Stimulated activated CD4-positive, alpha-beta T cell treated with anti-CD3 and anti-CD28 coated beads, Interleukin-1b, Interleukin-23, amount 100 ng/mL, for 1 hour (primary cell): ENCODE results near the gene CDK17.
A peak's percentile ranks its signal among the peaks of the same experiment; 100 is the strongest.
"Not testable (repeated sequence)": the region's sequence is repeated elsewhere in the genome, so short reads cannot be mapped to it uniquely, and the experiment has no call there.

Experiments
- DNase-seq, 2 donors: peaks; one replicate each; pipeline ENCODE4 v3.0.0-alpha.2; 2020; ENCODE audit warnings: low read depth in 2 of 2

Gene CDK17

GRCh38 chr12:96399919-96400630, at the start of gene CDK17:
Gene CDK17 (minus strand): TSS chr12:96400439. CDS start chr12:96334836, 65,603 bp downstream.
- peak; percentile 74 to 78 for DNase-seq

GRCh38 chr12:96448300-96448699, 48.1 kb upstream of the CDK17 start:
- no peak for DNase-seq

GRCh38 chr12:96447256-96447655, 47.0 kb upstream of the CDK17 start:
- no peak for DNase-seq

- DNase-seq = peak in 1 of 2 donors; percentile 32
Observed at GRCh38 chr12:96445691-96446583, 45.7 kb upstream of the CDK17 start.

GRCh38 chr12:96444399-96444798, 44.2 kb upstream of the CDK17 start:
- no peak for DNase-seq

GRCh38 chr12:96442906-96443305, 42.7 kb upstream of the CDK17 start:
- DNase-seq = no peak

- DNase-seq = no peak
Observed at GRCh38 chr12:96441816-96442215, 41.6 kb upstream of the CDK17 start.

- DNase-seq = no peak
Observed at GRCh38 chr12:96438330-96438729, 38.1 kb upstream of the CDK17 start.

GRCh38 chr12:96437171-96437445, 36.9 kb upstream of the CDK17 start:
- DNase-seq = no peak

- no peak for DNase-seq
Observed at GRCh38 chr12:96436366-96437170, 36.3 kb upstream of the CDK17 start.

GRCh38 chr12:96434107-96434506, 33.9 kb upstream of the CDK17 start:
- DNase-seq = peak in 1 of 2 donors; percentile 34

GRCh38 chr12:96432496-96433321, 32.5 kb upstream of the CDK17 start:
- not testable (repeated sequence) for DNase-seq

GRCh38 chr12:96431067-96431466, 30.8 kb upstream of the CDK17 start:
- no peak for DNase-seq

GRCh38 chr12:96427269-96427729, 27.1 kb upstream of the CDK17 start:
- no peak for DNase-seq

GRCh38 chr12:96425951-96426350, 25.7 kb upstream of the CDK17 start:
- no peak for DNase-seq

GRCh38 chr12:96425321-96425720, 25.1 kb upstream of the CDK17 start:
- no peak for DNase-seq

GRCh38 chr12:96424601-96425000, 24.4 kb upstream of the CDK17 start:
- no peak for DNase-seq

GRCh38 chr12:96422192-96422591, 22.0 kb upstream of the CDK17 start:
- no peak for DNase-seq

GRCh38 chr12:96421014-96421413, 20.8 kb upstream of the CDK17 start:
- no peak for DNase-seq

GRCh38 chr12:96420277-96420835, 20.1 kb upstream of the CDK17 start:
- no peak for DNase-seq
